ENCODE measurements around the gene LY6G6D. TPM values are rescaled to one million over a fixed set of nuclear protein-coding genes. Genes with fewer than 3 reads are reported as not detected.

Gene LY6G6D
- 1 to 10 TPM in 1 of 3 donors, under 1 TPM in 1, not detected in 1; 0.90 to 6.1 TPM for total RNA-seq
- long read RNA-seq, donor 1, transcript LY6G6D-223 (3 exons, 402 nt) = major isoform, 5 of 7 reads
- long read RNA-seq, donor 1, partial matches to known transcripts = 0 of 7 reads
- long read RNA-seq, donor 1, other reads (novel, unspliced or antisense) = 0 of 7 reads
- long read RNA-seq, donor 2 = 0 reads

DNA sequence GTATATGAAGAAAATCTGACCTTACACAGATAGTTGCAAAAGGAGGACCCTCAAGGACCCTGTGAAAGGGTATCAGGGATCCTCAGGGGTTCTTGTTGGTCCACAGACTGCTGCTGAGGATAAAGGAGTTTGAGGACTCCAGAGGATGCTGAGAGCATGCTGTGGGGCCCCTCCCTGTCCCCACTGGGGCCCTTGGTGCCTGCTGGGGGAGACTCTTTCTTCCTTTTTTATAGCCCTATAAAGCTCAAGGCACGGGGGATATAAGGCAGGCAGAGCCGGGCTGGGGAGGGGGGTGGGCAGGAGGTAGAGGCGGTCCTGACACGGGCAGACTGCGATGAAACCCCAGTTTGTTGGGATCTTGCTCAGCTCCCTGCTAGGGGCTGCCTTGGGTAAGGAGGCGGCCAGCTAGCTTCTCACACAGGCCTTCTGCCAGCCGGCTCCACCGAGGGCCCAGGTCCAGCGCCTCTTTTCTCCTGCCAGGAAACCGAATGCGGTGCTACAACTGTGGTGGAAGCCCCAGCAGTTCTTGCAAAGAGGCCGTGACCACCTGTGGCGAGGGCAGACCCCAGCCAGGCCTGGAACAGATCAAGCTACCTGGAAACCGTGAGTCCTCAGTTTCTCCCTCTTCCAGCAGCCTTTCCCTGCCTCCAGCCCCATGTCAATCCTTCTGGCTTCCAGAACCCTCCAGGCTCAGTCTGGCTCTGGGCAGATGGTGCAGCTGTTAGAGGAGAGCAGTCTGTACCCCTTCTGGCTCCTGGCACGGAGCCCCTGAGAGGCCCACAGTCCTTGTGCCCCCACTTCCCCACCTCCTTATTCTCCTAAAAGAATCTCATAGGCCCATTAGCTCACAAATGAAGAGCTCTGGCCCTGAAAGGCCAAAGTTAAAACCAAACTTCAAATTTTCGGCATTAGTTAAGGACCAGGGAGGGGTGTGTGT is at the start of gene LY6G6D:
TSS of gene LY6G6D (plus strand) at position 327 of the 937 bp plus-strand sequence. CDS start at position 335, 8 bp downstream.
- ATAC-seq = no peak

DNA sequence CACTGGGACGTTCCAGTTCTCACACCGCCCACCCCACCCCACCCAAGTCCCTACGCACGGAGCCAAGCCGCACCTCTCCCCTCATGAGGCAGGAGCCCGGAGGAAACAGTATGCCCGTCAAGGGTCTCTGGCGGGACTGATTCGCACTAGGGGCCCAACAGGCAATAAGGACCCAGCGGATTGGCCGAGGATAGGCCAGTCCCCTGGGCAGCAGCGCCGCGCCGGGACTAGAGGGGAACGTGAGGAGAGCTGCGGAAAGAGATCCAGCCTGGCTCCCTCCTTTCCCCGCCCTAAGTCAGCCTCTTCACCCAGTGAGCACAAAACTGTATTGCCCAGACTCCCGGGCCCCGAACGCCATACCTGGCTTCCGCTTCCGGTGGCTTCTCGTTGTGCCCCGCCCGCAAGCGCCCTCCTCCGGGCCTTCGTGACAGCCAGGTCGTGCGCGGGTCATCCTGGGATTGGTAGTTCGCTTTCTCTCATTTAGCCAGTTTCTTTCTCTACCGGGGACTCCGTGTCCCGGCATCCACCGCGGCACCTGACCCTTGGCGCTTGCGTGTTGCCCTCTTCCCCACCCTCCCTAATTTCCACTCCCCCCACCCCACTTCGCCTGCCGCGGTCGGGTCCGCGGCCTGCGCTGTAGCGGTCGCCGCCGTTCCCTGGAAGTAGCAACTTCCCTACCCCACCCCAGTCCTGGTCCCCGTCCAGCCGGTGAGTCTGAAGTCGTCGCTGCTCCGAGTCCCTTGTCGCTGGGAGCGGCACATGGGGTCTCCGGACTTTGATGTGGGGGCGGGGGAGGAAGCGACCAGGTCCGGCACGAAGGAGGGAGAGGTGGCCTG is 49.4 kb upstream of the LY6G6D start, which contains the start of gene CSNK2B:
TSS of gene CSNK2B (plus strand) at position 580 of the 836 bp plus-strand sequence. CDS start 752 bp downstream, outside the sequence.
- intact Hi-C loops (cut with DNase I, micrococcal nuclease) = no loop called here
- Histone ChIP-seq H3K4me3 (peak within 1 kb of the TSS; percentile 81), H3K36me3 (ENCODE audit: low read depth) (peaks cover 10% of the 10 kb centered on the region), H3K9me3 (no peaks in the 10 kb centered on the region), H3K4me1 (ENCODE audit: low read depth) (peaks cover 27% of the 10 kb centered on the region)
- no peak for TF ChIP-seq CTCF (IDR thresholded peaks at IDR 0.05)
- DNase-seq = peak; percentile 98 to 99 (median 99)
- peak; percentile 91 for ATAC-seq

More for the DNA sequence above, at the start of gene LY6G6D:
- Histone ChIP-seq H3K9me3 (no peaks in the 10 kb centered on the region), H3K36me3 (ENCODE audit: low read depth) (no peaks in the 10 kb centered on the region), H3K4me3 (no peak within 1 kb of the TSS), H3K4me1 (ENCODE audit: low read depth) (peaks cover 33% of the 10 kb centered on the region)
- DNase-seq = no peak
- intact Hi-C loops (cut with DNase I, micrococcal nuclease) = no loop called here
- no peak for TF ChIP-seq CTCF (IDR thresholded peaks at IDR 0.05)

- H3K36me3 ChIP-seq (ENCODE audit: low read depth) = peaks cover 10% of the 10 kb centered on the region
- no peak for ATAC-seq
- DNase-seq = no peak
- intact Hi-C loops (cut with DNase I, micrococcal nuclease) = no loop called here
- H3K9me3 ChIP-seq = no peaks in the 10 kb centered on the region
- peaks cover 22% of the 10 kb centered on the region for H3K4me1 ChIP-seq (ENCODE audit: low read depth)
- peak overlapping the region; percentile 81 for H3K4me3 ChIP-seq
- no peak for TF ChIP-seq CTCF (IDR thresholded peaks at IDR 0.05)
These were observed 48.7 kb upstream of the LY6G6D start for GRCh38 chr6:31666337-31666965.

DNA sequence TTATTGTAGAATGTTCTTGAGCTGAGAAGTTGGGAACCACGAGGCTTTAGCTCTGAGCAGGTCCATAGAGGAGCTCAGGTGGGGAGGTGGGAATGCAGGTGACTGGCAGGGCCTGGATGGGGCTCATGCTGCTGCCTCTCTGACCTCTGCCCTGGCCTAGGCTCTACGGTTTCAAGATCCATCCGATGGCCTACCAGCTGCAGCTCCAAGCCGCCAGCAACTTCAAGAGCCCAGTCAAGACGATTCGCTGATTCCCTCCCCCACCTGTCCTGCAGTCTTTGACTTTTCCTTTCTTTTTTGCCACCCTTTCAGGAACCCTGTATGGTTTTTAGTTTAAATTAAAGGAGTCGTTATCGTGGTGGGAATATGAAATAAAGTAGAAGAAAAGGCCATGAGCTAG is 45.5 kb upstream of the LY6G6D start, which contains the start of gene LY6G5B:
TSS of gene LY6G5B (plus strand) at position 301 of the 400 bp plus-strand sequence. CDS start 975 bp downstream, outside the sequence.
- intact Hi-C loops (cut with DNase I, micrococcal nuclease) = no loop called here
- Histone ChIP-seq H3K36me3 (ENCODE audit: low read depth) (peaks cover 10% of the 10 kb centered on the region), H3K9me3 (no peaks in the 10 kb centered on the region), H3K4me3 (no peak within 1 kb of the TSS), H3K4me1 (ENCODE audit: low read depth) (peaks cover 9% of the 10 kb centered on the region)
- TF ChIP-seq CTCF (IDR thresholded peaks at IDR 0.05) = no peak
- ATAC-seq (no peak), DNase-seq (no peak)

All from mucosa of descending colon (tissue), 3 donors.